ENCODE results near the gene SSTR1.

- TF ChIP-seq, protein P1, sequence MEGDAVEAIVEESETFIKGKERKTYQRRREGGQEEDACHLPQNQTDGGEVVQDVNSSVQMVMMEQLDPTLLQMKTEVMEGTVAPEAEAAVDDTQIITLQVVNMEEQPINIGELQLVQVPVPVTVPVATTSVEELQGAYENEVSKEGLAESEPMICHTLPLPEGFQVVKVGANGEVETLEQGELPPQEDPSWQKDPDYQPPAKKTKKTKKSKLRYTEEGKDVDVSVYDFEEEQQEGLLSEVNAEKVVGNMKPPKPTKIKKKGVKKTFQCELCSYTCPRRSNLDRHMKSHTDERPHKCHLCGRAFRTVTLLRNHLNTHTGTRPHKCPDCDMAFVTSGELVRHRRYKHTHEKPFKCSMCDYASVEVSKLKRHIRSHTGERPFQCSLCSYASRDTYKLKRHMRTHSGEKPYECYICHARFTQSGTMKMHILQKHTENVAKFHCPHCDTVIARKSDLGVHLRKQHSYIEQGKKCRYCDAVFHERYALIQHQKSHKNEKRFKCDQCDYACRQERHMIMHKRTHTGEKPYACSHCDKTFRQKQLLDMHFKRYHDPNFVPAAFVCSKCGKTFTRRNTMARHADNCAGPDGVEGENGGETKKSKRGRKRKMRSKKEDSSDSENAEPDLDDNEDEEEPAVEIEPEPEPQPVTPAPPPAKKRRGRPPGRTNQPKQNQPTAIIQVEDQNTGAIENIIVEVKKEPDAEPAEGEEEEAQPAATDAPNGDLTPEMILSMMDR (IDR thresholded peaks at IDR 0.05; ENCODE audit: low read depth, low read length, poor library complexity, severe bottlenecking): no peak
- no peak for TF ChIP-seq EZH2phosphoT487 (IDR thresholded peaks at IDR 0.05; ENCODE audit: borderline replicate concordance, low read length)
These were observed 25.5 kb downstream of the SSTR1 start for GRCh38 chr14:38233218-38233617.
